GM19025 (cell line): Measurements from ENCODE around the gene MRPS33.
A peak's percentile ranks its signal among the peaks of the same experiment; 100 is the strongest.
"Not testable (repeated sequence)": the region's sequence is repeated elsewhere in the genome, so short reads cannot be mapped to it uniquely, and the experiment has no call there.

Source experiments
- ATAC-seq: cut with Tn5 transposase; IDR thresholded peaks from one replicate; pipeline ENCODE4 v1.9.1; 2021; ENCODE audit warnings: mild to moderate bottlenecking, low read depth, moderate library complexity; ENCODE audit not compliant: unreplicated experiment

The MRPS33 gene

DNA sequence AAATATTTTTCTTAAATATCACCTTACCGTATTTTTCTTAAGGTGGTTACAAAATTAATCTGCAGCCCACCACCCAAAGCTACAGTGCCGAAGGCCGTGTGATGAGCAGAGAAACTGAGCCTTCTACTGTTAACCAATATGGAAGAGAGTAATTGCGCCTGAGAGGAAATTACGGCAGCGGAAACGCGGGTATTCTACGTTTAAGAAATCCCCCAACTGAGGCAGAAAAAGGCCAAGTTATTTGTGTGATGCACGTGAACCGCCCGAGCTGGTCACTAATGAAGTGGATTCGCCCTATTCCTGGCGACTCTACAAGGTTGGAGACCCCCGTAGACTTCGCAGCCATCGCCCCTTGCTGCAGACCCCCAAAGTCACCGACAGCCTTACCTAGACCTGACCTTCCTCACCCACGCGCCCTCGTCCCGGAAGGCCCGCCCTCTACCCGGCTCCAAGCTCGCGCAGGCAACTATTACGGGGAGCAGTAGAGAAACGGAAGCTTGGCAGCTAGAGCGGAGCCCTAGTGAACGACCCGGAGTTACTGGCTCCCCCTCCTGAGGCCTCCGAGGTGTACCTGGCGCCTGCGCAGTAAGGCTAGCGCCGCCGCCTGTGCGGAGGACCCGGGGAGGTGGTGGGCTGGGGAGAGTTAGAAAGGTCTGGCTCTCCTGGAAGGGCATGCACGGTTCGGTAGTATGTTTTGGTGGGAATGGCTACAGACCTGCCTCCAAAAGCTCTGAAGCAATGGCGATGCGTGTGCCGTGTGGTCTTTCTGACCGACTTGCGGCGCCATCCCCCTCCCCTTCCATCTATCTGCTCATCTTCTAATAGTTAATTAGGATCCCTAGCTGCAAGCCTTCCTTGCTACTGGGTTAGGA lies at the start of gene MRPS33:
TSS of gene MRPS33 (minus strand) at position 429 of the 872 bp plus-strand sequence. CDS start 4,319 bp downstream, outside the sequence.
- ATAC-seq: peak; percentile 99

DNA sequence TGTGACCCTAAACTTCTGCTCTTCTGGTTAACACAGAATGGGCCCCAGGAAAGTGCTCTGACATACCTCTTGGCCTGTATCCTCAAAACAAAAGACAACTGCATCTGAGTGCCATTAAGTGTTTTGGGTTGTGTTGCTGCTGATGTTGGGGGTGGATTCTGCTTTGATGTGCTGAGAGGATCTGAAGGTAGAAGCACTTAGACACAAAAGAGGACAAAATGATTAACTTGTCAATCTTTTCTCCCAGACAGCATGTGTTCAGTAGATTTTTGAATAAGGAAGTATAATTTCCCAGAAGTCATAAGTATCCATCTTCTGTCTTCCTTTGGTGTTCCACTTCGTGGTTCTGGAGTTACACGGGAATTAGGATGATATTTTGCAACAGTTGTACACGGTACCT lies 43.0 kb upstream of the MRPS33 start:
- ATAC-seq: no peak

DNA sequence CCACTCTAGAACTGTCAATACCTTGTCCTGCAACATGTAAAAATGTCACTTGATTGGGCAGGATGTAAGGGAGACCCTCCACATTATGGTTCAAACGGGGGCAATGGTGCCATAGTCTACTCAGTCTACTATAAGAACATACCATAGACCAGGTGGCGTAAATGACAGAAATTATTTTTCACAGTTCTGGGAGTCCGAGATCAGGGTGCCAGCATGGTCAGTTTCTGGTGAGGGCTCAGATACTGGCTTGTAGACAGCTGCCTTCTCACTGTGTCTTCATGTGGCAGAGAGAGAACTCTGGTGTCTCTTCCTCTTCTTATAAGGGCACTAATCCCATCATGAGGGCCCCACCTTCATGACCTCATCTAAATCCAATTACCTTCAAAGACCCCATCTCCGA lies 40.4 kb upstream of the MRPS33 start:
- no peak for ATAC-seq

DNA sequence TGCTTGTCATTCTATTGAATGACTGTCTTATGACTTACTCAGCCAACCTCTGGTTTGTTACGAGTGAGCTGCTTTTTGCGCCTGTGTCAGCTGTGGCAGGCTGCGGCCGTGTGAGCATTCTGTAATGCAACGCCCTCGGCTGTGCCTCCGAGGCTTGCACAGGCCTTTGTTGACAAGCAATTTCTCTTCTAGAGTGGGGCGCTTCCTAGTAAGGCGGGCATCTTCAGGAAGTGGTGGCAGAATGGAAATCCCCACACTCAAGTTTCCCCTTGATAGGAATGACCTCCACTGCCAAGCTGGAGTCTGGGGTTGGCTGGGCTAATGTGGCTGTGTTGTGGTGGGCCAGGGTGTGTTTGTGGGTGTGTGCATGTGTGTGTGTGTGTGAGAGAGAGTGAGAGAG lies 38.9 kb upstream of the MRPS33 start:
- ATAC-seq: no peak

DNA sequence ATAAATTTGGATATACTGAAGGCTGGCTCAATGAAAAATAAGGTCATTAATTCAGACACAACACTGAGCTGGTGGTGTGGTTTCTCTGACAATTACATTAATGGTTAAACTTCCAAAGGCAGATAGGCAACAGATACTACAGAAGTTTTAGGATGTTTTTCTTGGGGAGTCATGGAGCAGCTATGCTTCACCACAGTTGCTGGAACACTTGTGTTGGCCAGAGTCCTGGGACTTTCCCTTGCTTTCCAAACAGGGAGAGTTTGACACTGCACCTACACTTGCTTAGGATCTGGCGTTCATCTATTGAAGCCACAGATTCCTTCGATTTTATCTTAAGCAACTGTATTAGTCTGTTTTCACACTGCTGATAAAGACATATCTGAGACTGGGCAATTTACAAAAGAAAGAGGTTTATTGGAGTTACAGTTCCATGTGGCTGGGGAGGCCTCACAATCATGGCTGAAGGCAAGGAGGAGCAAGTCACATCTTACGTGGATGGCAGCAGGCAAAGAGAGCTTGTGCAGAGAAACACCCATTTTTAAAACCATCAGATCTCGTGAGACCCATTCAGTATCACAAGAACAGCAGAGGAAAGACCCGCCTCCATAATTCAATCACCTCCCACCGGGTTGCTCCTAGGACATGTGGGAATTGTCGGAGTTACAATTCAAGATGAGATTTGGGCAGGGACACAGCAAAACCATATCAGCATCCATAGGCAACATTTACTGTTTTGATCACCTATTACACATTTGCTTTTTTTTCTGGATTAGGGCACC lies 31.3 kb upstream of the MRPS33 start:
- no peak for ATAC-seq

DNA sequence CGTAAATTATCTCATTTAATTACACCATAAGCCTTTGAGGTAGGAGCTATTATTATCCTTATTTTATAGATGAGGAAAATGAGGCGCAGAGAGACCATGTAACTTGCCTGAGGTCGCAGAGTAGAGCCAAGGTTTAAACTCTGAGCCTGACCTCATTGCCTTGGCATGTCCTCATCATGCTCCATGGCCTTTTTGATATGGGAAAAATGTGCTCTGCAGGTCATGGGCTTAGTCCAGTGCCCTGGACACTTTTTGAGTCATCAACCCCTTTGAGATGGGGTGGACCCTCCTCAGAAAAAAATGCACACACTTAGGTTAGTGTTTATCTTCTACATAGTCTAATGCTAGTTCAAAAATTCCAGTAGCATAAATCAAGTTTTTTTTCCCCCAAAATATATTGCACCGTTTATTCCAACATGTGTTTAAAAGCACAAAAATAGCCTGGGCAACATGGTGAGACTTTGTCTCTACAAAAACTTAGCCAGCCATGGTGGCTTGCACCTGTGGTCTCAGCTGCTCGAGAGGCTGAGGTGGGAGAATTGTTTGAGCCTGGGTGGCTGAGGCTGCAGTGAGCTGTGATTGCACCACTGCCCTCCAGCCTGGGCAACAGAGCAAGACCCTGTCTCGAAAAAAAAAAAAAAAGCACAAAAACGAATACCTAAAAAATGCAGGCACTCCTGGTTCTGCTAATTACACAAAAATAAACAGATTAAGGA lies 30.5 kb upstream of the MRPS33 start:
- no peak for ATAC-seq

DNA sequence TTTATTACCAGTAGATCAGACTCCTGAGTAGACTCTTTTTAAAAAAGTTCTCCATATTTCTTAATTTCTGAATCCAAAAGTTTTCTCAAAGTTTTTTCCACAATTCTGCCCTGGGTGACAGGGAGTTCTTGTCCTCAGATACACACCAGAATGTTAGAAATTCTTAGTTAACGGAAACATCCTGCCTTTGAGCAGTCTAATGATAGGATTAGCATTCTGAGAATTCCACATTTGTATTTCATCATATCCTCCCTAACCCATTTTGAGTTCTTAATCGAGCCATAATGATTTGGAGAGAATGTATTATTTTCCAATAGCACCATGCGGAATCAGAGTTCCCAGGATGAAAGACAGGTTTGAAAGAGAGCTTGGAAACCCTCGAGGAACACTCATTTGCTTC lies 28.9 kb upstream of the MRPS33 start:
- no peak for ATAC-seq

DNA sequence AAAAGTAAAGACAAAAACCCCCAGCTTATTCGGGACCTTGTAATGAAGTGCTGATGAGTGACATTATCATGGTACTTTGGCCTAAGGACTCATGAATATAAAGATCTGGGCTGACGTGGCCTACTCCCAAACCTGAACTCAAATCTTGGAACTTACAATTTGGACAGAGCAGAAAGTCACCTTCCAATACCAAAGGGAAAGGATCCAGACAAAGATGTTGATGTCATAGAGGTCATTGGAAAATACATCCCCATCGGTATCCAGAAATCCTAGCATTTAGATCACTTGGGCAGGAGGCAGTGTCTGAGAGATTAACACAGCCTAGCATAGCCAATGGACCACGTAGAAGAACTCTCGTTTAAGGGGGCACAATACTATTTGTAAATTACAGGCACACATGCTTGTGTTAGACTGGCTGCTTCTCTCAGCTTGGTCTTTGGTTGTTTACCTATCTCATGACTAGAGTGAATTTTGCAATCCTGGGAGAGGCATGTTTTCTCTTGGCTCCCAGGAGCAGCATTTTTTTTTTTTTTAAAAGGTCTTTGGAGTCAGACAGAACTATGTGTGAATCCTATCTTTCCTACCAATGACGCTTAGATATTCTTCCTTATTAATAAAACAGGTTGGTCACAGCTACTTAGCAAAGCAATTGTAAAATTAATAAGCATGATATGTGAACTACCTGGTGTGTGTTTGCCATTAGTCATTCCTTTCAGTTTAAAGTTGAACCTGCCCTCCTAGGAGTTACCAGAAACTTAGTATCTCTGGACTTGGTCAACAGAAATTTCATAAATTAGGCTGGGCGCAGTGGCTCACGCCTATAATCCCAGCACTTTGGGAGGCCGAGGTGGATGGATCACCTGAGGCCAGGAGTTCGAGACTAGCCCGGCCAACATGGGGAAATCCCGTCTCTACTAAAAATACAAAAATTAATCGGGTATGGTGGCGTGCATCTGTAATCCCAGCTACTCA lies 27.8 kb upstream of the MRPS33 start:
- no peak for ATAC-seq

DNA sequence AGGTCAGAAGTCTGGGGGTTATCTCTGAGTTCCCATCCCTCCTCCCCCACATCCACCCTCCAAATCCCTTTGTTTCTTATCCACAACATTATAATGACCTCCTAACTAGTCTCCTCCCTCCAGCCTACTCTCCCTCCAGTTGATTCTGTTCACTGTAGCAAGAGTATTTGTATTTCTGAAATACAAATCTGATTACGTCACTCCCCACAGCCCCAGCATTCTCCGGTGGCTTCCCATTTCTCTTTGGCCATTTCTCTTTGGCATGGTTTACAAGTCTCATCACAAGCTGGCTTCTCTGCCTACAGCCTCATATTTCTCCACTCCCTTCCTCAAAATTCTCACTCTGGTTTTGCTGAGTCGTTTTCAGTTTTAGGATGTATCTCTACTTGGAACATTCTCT lies 24.6 kb upstream of the MRPS33 start:
- no peak for ATAC-seq

DNA sequence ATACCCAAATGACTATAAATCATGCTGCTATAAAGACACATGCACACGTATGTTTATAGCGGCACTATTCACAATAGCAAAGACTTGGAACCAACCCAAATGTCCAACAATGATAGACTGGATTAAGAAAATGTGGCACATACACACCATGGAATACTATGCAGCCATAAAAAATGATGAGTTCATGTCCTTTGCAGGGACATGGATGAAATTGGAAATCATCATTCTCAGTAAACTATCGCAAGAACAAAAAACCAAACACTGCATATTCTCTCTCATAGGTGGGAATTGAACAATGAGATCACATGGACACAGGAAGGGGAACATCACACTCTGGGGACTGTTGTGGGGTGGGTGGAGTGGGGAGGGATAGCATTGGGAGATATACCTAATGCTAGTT lies 23.3 kb upstream of the MRPS33 start:
- not testable (repeated sequence) for ATAC-seq

DNA sequence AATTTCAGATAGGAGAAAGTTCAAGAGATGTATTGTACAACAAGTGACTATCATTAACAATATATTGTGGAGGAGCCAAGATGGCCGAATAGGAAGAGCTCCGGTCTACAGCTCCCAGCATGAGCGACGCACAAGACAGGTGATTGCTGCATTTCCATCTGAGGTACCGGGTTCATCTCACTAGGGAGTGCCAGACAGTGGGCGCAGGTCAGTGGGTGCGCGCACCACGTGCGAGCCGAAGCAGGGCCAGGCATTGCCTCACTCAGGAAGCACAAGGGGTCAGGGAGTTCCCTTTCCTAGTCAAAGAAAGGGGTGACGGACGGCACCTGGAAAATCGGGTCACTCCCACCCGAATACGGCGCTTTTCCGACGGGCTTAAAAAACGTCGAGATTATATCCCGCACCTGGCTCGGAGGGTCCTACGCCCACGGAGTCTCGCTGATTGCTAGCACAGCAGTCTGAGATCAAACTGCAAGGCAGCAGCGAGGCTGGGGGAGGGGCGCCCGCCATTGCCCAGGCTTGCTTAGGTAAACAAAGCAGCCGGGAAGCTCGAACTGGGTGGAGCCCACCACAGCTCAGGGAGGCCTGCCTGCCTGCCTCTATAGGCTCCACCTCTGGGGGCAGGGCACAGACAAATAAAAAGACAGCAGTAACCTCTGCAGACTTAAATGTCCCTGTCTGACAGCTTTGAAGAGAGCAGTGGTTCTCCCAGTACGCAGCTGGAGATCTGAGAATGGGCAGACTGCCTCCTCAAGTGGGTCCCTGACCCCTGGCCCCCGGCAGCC lies 18.0 kb upstream of the MRPS33 start:
- not testable (repeated sequence) for ATAC-seq

DNA sequence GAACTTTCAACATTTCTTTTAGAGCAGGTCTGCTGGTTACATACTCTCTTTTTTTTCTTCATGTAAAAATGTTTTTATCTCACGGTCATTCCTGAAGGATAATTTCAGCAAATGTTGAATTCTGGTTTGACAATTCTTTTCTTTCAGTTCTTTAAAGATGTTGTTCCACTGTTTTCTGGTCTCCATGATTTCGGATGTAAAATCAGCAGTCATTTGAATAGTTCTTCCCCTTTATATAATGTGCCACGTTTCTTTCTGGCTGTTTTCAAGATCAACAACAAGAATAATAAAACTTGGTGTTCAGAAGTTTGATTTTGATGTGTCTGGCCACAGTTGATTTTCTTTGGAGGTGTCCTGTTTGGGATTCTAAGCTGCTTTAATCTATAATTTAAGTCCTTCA lies 14.0 kb upstream of the MRPS33 start:
- ATAC-seq: no peak

DNA sequence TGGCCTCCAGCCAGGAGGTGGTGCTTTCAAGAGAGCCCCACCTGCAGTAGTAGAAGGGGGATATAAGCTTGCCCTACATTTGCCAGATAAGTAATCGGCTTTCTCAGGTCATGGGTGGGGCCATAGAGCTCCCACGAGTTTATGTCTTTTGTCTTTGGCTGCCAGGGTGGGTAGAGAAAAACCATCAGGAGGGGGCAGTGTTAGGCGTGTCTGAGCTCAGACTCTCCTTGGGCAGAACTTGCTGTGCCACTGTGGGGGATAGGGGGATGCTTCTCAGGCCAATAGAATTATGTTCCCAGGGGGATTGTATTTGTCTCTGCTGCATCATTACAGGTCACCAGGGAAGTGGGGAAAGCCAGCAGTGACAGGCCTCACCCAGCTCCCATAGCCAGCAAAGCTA lies 12.3 kb upstream of the MRPS33 start:
- no peak for ATAC-seq

DNA sequence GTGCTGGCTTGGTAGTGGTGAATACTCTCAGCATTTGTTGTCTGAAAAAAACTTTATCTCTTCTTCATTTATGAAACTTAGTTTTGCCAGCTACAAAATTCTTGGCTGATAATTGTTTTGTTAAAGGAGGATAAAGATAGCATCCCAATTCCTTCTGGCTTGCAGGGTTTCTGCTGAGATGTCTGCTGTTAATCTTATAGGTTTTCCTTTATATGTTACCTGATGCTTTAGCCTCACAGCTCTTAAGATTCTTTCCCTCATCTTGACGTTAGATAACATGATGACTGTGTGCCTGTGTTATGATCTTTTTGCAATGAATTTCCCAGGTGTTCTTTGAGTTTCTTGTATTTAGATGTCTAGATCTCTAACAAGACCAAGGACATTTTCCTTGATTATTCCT lies 9.9 kb upstream of the MRPS33 start:
- no peak for ATAC-seq

DNA sequence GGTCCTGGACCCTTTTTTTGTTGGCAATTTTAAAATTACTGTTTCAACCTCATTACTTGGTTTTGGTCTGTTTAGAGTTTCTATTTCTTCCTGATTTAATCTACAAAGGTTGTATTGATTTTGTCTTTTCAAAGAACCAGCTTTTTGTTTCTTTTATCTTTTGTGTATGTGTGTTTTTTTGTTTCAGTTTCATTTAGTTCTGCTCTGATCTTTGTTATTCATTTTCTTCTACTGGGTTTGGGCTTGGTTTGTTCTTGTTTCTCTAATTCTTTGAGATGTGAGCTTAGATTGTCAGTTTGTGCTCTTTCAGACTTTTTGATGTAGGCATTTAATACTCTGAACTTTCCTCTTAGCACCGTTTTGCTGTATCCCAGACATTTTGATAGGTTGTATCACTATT lies 8.5 kb upstream of the MRPS33 start:
- ATAC-seq: no peak

DNA sequence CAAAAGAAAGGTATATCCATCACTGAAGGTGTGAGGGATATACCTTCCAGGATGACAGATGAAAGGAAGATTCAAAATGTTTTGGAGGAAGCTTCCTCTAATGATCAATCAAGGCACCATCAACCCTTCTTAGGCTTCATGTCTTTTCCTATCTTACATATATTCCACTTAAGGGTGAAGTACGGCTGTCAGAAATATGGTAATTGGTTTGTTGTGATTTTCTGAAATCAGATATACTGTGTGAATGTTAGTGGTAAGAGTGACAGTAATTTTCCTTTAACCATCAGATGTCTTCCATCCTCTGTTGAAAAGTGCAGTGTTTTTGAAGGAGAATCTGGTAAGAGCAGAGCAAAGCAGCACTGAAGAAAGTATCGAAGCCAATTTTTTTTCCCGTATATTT lies 2.8 kb upstream of the MRPS33 start:
- ATAC-seq: no peak

DNA sequence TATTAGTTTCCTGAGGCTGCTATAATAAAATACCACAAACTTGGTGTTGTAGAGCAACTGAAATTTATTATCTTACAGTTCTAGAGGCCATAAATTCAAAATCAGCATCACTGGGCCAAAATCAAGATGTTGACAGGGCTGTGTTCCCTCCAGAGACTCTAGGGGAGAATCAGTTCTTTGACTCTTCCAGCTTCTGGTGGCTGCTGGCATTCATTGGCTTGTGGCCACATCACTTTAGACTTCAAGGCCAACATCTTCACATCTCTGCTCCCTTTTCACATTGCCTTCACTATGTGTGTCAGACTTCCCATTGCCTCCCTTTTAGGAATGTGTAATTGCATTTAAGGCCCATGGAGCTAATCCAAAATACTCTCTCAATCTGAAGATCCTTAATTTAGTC lies 1.6 kb upstream of the MRPS33 start:
- no peak for ATAC-seq

DNA sequence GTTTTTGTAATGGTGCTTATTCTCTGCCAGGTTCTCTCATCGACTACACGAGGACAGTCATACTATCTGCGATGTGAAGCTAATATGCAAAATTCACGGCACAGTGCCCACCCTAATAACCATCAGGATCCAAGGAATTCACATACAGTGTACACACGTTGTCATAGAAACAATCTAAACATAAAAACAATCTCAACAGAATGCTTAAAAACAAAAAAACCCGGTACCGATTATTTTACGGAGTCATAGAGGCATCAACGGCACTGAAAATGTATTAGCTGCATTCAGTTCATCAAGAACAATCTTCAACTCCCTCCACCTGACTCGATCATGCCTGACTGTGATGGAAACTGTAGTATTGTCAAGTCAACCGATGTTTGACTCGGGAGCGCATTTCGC lies 628 bp downstream of the MRPS33 start:
- no peak for ATAC-seq

DNA sequence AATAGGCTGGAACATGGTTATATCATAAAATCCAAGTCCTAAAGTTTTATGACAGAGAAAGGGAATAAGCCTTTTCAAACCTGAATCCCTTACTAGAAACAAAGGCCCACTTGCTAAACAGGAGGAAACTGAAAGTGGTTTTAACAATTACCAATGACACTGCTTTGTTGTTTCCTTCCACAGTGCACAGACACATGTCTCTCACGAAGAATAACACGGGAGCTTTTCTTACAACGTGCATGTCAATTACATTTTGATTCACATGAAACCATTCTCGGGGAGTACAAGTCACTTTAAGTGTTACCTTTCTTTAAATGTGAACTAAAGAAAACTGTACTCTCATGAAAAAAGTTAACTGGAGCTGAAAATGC lies 1.4 kb downstream of the MRPS33 start:
- ATAC-seq: no peak
